Measurements from ENCODE around the gene CRTC1. TPM values are rescaled to one million over a fixed set of nuclear protein-coding genes. Genes with fewer than 3 reads are reported as not detected.

The CRTC1 gene
- total and polyA plus RNA-seq, 2 of the 13 experiments (the other 11 are each of a cell fraction or from before 2014, with no cell fraction given), result 2.0 to 2.7 TPM

GRCh38 chr19:18654469-18654868, 29.0 kb upstream of the CRTC1 start:
- Histone ChIP-seq H3K36me3 (replicated peaks in 1 of 2; ENCODE audit: control insufficient read depth in 1 of 2, insufficient read depth in 2 of 2, low read length in 2 of 2) (no peaks in the 10 kb centered on the region), H3K79me2 (ENCODE audit: insufficient read depth, low read length) (no peaks in the 10 kb centered on the region), H4K20me1 (ENCODE audit: insufficient read depth, low read length) (0 out of 2 replicates have a peak, but pooled peaks cover 2% of the 10 kb centered on the region), H3K27ac (ENCODE audit: extremely low read length, insufficient read depth, low read length) (no peak overlapping the region), H3K4me2 (ENCODE audit: low read depth, low read length) (no peak overlapping the region), H3K27me3 (ENCODE audit: control insufficient read depth in 1 of 2, insufficient read depth in 2 of 2, low read length in 2 of 2) (no peaks in the 10 kb centered on the region), H3K4me1 (ENCODE audit: insufficient read depth, low read length) (no peaks in the 10 kb centered on the region), H3K4me3 (replicated peaks in 1 of 3; ENCODE audit: insufficient read depth in 1 of 3, low read depth in 2 of 3, low read length in 3 of 3) (no peak overlapping the region), H3K9me3 (ENCODE audit: low read length) (no peaks in the 10 kb centered on the region), H3K9ac (ENCODE audit: insufficient read depth, low read depth, low read length) (no peak overlapping the region), H2AFZ (ENCODE audit: low read length) (no peak overlapping the region)
- ChIA-PET CTCF (ENCODE audit: low intra/inter-chr PET ratio, low total read pairs) (no interaction called here), POLR2A (no interaction called here)
- no peak for ATAC-seq
- DNase-seq (ENCODE audit: low spot score), result no peak
- no peak for FAIRE-seq
- no TSS peak for BruUV-seq (replicated peaks)
- in situ Hi-C loops (cut with HindIII; ENCODE audit: extremely low pct_ligation_motif_present, low pct_unique_long_range_greater_than_20kb) (no loop called here), intact Hi-C loops (cut with micrococcal nuclease; ENCODE audit: unreplicated experiment) (no loop called here)
- WGBS (ENCODE audit: low lambda C conversion rate), result 97% methylated on average over 7 of the region's 7 CpGs
- TF ChIP-seq PAWR (CRISPR knock-in tag; IDR thresholded peaks at IDR 0.05; ENCODE audit: borderline replicate concordance), result no peak
- TF ChIP-seq THRA (CRISPR knock-in tag; IDR thresholded peaks at IDR 0.05; ENCODE audit: borderline replicate concordance), result no peak
- TF ChIP-seq NFAT5 (CRISPR knock-in tag; IDR thresholded peaks at IDR 0.05), result no peak
- TF ChIP-seq SKI (IDR thresholded peaks at IDR 0.05; ENCODE audit: partially characterized antibody), result no peak
- no peak for TF ChIP-seq PRDM15 (CRISPR knock-in tag; IDR thresholded peaks at IDR 0.05)
- TF ChIP-seq PTBP1 (IDR thresholded peaks at IDR 0.05; ENCODE audit: low read depth, low read length, poor library complexity, severe bottlenecking), result no peak
- TF ChIP-seq CBX1 (IDR thresholded peaks at IDR 0.05; ENCODE audit: low read depth), result no peak
- no peak for TF ChIP-seq HOXA3 (CRISPR knock-in tag; IDR thresholded peaks at IDR 0.05)
- no peak for TF ChIP-seq NR1H2 (CRISPR knock-in tag; IDR thresholded peaks at IDR 0.05; ENCODE audit: borderline replicate concordance, low read depth)
- no peak for TF ChIP-seq PLRG1 (conservative IDR thresholded peaks at IDR 0.05)
- no peak for TF ChIP-seq NFE2 (CRISPR knock-in tag; IDR thresholded peaks at IDR 0.05)
- no peak for TF ChIP-seq ZNF580 (CRISPR knock-in tag; IDR thresholded peaks at IDR 0.05; ENCODE audit: borderline replicate concordance, low read depth)
- no peak for TF ChIP-seq DNMT1 (CRISPR knock-in tag; IDR thresholded peaks at IDR 0.05)

All from HepG2 (cell line).